Measurements from ENCODE around the gene PRKCB.

- TF ChIP-seq POLR2A (IDR thresholded peaks at IDR 0.05; ENCODE audit: low read length) (no peak), EP300 (IDR thresholded peaks at IDR 0.05) (no peak), CTCF (IDR thresholded peaks at IDR 0.05) (no peak), SMC3 (IDR thresholded peaks at IDR 0.05) (no peak), BCL3 (IDR thresholded peaks at IDR 0.05) (no peak), ESRRA (IDR thresholded peaks at IDR 0.05; ENCODE audit: borderline replicate concordance, low read length) (no peak), MAX (IDR thresholded peaks at IDR 0.05) (no peak), BHLHE40 (IDR thresholded peaks at IDR 0.05; ENCODE audit: low read depth, low read length) (no peak), RFX5 (IDR thresholded peaks at IDR 0.05) (no peak), REST (IDR thresholded peaks at IDR 0.05) (no peak), CEBPB (IDR thresholded peaks at IDR 0.05) (no peak), RCOR1 (IDR thresholded peaks at IDR 0.05; ENCODE audit: low read depth, low read length) (no peak), TP53 (CRISPR knock-in tag; IDR thresholded peaks at IDR 0.05) (no peak), USF2 (IDR thresholded peaks at IDR 0.05) (no peak)
Observed at GRCh38 chr16:24009955-24010354, 174.2 kb downstream of the PRKCB start.

Measured in A549 (cell line).